Aorta (tissue), 5 donors: Measurements from ENCODE around the gene SNAP47. TPM values are rescaled to one million over a fixed set of nuclear protein-coding genes. Genes with fewer than 3 reads are reported as not detected.
A peak's percentile ranks its signal among the peaks of the same experiment; 100 is the strongest.

Experiments used
- ATAC-seq: fragments of 200-7000 bp; cut with Tn5 transposase; one replicate; pipeline ENCODE4 v1.9.1; 2022; ENCODE audit warnings: moderate library complexity; ENCODE audit not compliant: low FRiP score
- DNase-seq, 2 donors: peaks; one replicate each; pipeline ENCODE4 v3.0.0-alpha.2; 2020
- H3K27ac ChIP-seq, 2 donors: one replicate each; pipeline ENCODE4 v1.5.1; 2013; ENCODE audit warnings: low read length in 2 of 2, mild to moderate bottlenecking in 2 of 2, moderate library complexity in 2 of 2, control low read depth in 1 of 2, inconsistent platforms in 1 of 2, low read depth in 1 of 2
- H3K27me3 ChIP-seq, 2 donors: one replicate each; pipeline ENCODE4 v1.6.1; 2013; ENCODE audit warnings: control low read depth in 1 of 2, low read length in 1 of 2, mild to moderate bottlenecking in 1 of 2, moderate library complexity in 1 of 2; ENCODE audit not compliant: insufficient read depth in 2 of 2, control insufficient read depth in 1 of 2
- H3K36me3 ChIP-seq, 2 donors: one replicate each; pipeline ENCODE4 v1.6.1; 2013; ENCODE audit warnings: control low read depth in 1 of 2, low read length in 1 of 2, mild to moderate bottlenecking in 1 of 2; ENCODE audit not compliant: insufficient read depth in 2 of 2, control insufficient read depth in 1 of 2
- H3K4me1 ChIP-seq, 2 donors: one replicate each; pipeline ENCODE4 v1.6.1; 2013; ENCODE audit warnings: low read length in 2 of 2, control low read depth in 1 of 2, mild to moderate bottlenecking in 1 of 2, moderate library complexity in 1 of 2; ENCODE audit not compliant: insufficient read depth in 2 of 2, control insufficient read depth in 1 of 2
- H3K4me3 ChIP-seq, 2 donors: one replicate each; pipeline ENCODE4 v1.5.1; 2013; ENCODE audit warnings: low read length in 2 of 2, control low read depth in 1 of 2, mild to moderate bottlenecking in 1 of 2
- H3K9me3 ChIP-seq: one replicate; pipeline ENCODE4 v1.6.1; 2013; ENCODE audit warnings: mild to moderate bottlenecking, low read length; ENCODE audit not compliant: control insufficient read depth
- WGBS, 2 donors: extraction: QIAGEN DNeasy Blood & Tissue Kit; methylation state at CpG; one replicate each; pipeline ENCODE4 v1.1.7; 2013; 5-methylcytosine and 5-hydroxymethylcytosine counted together
- intact Hi-C, 2 donors: fragments of 100-400 bp; cut with DNase I; formaldehyde crosslinking; loops; one replicate each; pipeline versions ENCODE4 v1.14.2 to v1.15.0; 2022
- polyA plus RNA-seq, 2 donors: library from polyadenylated mRNA; stranded (reverse); fragments of 200-250 nt; gene quantifications; one replicate each; pipeline ENCODE4 v1.2.3, GENCODE V29; 2013
- total RNA-seq, 2 donors: library from RNA; stranded (reverse); fragmentation: NEBNext Ultra II Directional; extraction: Animal tissue kit (Norgen Biotek cat#: 25700); gene quantifications; one replicate each; pipeline ENCODE4 v1.2.1, GENCODE V29; 2021
- donor health status: healthy with polysubstance abuse.
- donor health status: Bipolar disorder and iron deficiency.
- donor health status: DM: no; HTN: no; CAD: no.
- donor health status: DM: no; HTN: no; CAD: no.
- donor health status: DM: yes; HTN: yes; CAD: no.

The SNAP47 gene
- total and polyA plus RNA-seq, 4 donors = 14.6 to 24.6 (median 16.4) TPM

DNA sequence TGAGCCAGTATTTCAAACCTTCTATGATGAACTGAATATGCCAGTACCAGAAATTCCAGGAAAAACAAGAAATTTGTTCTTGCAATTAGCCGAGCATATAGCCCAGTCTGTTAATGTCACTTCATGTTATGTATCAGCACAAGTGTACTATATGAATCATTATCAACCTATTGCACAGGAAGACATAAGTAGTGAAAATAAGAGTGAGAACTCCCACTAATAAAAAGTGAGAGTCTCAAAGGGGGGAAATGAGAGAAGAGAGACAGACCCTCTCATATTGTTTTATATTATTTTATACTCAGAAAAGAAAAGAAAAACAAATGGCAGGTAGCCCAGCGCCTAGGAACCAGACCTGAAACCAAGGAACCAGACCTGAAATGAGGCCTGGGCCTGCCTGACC is 16.3 kb upstream of the SNAP47 start:
- DNase-seq (no peak), ATAC-seq (no peak)
- WGBS, 2 donors = 76 to 89% methylated on average over 2 of the region's 2 CpGs
- intact Hi-C loops = no loop called here
- Histone ChIP-seq H3K9me3 (peaks cover 9% of the 10 kb centered on the region), H3K27ac (no peak overlapping the region), H3K4me1 (no peaks in the 10 kb centered on the region), H3K36me3 (no peaks in the 10 kb centered on the region), H3K27me3 (no peaks in the 10 kb centered on the region), H3K4me3 (no peak overlapping the region)

DNA sequence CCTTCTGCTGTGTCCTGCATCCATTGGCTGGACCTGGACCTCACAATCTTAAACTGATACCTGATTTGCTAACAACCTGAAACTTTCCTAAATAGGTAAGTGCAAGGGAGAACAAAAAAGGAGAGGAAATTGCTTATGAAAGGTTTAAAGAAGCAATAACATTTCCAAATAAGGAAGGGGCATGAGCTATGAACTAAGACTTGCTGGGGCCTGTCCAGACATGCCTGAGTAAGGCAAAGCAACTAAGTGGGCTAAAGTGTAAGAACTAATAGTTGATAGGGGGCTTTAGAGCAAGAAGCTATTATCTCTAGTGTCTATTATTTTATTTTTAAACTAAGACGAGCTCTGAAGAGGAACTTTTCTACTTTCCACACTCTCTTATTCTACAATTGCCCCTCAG is 11.8 kb upstream of the SNAP47 start:
- Histone ChIP-seq H3K27ac (no peak overlapping the region), H3K27me3 (no peaks in the 10 kb centered on the region), H3K9me3 (peaks cover 9% of the 10 kb centered on the region), H3K4me1 (no peaks in the 10 kb centered on the region), H3K4me3 (no peak overlapping the region), H3K36me3 (no peaks in the 10 kb centered on the region)
- no peak for ATAC-seq
- DNase-seq = no peak
- intact Hi-C loops = no loop called here
- WGBS, 2 donors = 88 to 100% methylated on average over 1 of the region's 1 CpG

DNA sequence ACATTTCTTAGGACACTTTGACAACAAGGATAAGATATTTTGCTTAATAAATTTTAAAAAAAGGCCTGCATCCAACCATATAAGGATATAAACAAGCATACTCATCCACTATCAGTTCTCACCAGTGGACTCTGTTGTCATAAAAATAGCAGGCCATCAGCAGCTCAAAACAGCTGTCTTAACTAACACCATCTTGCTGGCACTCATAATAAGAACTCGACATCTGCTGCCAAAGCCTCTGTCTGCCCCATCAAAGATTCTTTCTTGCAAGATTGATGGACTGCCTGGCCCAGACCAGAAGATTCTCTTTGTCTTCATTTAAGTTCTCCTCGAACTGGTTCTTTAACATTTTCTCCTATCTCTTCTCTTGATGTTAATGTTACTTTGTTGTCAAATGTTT is 10.2 kb upstream of the SNAP47 start:
- Histone ChIP-seq H3K4me3 (no peak overlapping the region), H3K9me3 (peaks cover 2% of the 10 kb centered on the region), H3K27ac (no peak overlapping the region), H3K36me3 (no peaks in the 10 kb centered on the region), H3K27me3 (no peaks in the 10 kb centered on the region), H3K4me1 (no peaks in the 10 kb centered on the region)
- no peak for ATAC-seq
- intact Hi-C loops = no loop called here
- no peak for DNase-seq
- 58 to 64% methylated on average over 2 of the region's 2 CpGs for WGBS, 2 donors

GRCh38 chr1:227726318-227726717 is 8.9 kb upstream of the SNAP47 start:
- DNase-seq (no peak), ATAC-seq (no peak)
- Histone ChIP-seq H3K36me3 (no peaks in the 10 kb centered on the region), H3K4me1 (no peaks in the 10 kb centered on the region), H3K27me3 (no peaks in the 10 kb centered on the region), H3K4me3 (no peak overlapping the region), H3K27ac (no peak overlapping the region), H3K9me3 (no peaks in the 10 kb centered on the region)
- 71 to 76% methylated on average over 3 of the region's 3 CpGs for WGBS, 2 donors
- intact Hi-C loops = no loop called here

DNA sequence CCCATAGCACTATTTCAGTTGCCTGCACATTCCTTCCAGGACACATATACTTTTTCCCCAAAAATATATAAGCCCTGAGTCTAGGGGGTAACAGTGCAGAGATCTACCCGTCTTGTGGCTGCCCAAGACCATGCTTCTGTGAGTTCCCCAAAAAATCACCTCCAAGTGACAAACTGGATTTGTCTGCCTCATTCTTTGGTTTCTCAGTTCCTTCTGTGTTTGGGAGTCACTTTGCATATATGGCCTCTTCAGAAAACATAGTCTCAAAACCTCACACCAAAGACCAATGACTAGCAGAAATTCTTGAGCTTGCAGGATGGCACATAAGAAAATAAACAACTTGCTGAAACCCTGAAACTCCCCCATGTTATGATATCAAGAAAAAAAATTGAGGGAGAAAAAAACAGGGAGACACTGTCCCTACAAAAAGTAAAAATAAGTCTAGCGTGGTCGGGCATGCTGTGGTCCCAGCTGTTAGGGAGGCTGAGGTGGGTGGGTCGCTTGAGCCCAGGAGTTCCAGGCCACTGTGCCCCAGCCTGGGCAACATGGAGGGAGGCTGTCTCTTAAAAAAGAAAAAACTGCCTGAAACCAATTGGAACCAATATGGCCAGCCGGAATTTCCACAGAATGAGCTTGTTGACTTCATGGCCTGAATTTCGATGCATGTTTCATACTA is 8.2 kb upstream of the SNAP47 start:
- Histone ChIP-seq H3K27ac (no peak overlapping the region), H3K36me3 (no peaks in the 10 kb centered on the region), H3K9me3 (no peaks in the 10 kb centered on the region), H3K4me1 (no peaks in the 10 kb centered on the region), H3K4me3 (no peak overlapping the region), H3K27me3 (no peaks in the 10 kb centered on the region)
- DNase-seq (no peak), ATAC-seq (no peak)
- 80 to 83% methylated on average over 6 of the region's 6 CpGs for WGBS, 2 donors
- intact Hi-C loops = no loop called here

DNA sequence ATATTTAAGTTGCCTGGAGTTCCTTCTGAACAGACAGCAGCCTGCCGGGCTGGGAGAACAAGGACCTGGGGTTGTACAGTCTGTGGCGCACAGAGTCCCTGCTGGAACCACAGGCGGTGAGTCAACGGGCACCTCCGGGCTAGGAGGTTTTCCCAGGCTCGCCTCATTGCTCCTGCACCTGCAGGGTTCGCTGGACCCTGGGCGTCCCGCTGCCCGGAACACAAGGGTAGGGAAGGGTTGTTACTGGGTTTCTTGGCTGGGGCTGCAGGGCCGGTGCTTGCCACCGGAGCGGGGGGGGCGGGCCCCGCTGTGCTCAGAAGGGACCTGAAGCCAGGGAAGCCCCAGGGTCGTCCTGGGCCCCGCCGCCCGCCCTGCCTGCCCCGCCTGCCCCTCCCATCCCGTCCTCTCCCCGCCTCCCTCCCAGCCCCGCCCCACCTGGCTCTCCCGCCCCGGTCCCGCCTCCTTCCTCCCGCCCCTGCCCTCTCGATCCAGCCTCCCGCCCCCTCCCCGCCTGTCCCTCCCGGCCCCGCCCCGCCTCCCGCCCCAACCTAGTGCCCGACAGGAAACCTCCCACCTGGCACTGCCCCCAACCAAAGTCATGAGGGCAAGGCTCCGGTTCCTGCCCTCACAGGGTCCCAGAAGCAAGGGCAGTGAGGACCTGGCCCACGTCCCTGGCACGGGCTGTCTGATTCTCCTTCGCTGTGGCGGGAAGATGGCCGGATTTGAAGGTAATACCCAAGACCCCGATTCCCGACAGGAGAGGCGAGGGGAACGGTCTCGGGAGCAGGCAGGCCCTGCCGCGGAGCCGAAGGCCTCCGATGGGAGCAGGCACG is 7.0 kb upstream of the SNAP47 start:
- peak; percentile 55 for ATAC-seq
- Histone ChIP-seq H3K36me3 (peaks cover 0 to 2% of the 10 kb centered on the region in 2 donors), H3K4me1 (no peaks in the 10 kb centered on the region), H3K27ac (peak overlapping the region in 1 of 2 donors; percentile 51), H3K4me3 (peak overlapping the region; percentile 42 to 70), H3K9me3 (no peaks in the 10 kb centered on the region), H3K27me3 (no peaks in the 10 kb centered on the region)
- peak; percentile 81 to 92 for DNase-seq
- intact Hi-C loops = no loop called here
- WGBS, 2 donors = 1% methylated on average over 37 to 51 of the region's 51 CpGs

GRCh38 chr1:227728892-227729143 is 6.4 kb upstream of the SNAP47 start:
- no peaks in the 10 kb centered on the region for H3K9me3 ChIP-seq
- ATAC-seq (peak; percentile 21), DNase-seq (no peak)
- H3K27me3 ChIP-seq = no peaks in the 10 kb centered on the region
- H3K36me3 ChIP-seq = peaks cover 0 to 2% of the 10 kb centered on the region in 2 donors
- peak overlapping the region; percentile 42 to 70 for H3K4me3 ChIP-seq
- H3K27ac ChIP-seq = peak overlapping the region in 1 of 2 donors; percentile 51
- 1 to 7% methylated on average over 5 to 11 of the region's 11 CpGs for WGBS, 2 donors
- intact Hi-C loops = no loop called here
- no peaks in the 10 kb centered on the region for H3K4me1 ChIP-seq

- WGBS, 2 donors = 43 to 52% methylated on average over 5 of the region's 5 CpGs
- Histone ChIP-seq H3K4me3 (no peak overlapping the region), H3K9me3 (no peaks in the 10 kb centered on the region), H3K27me3 (no peaks in the 10 kb centered on the region), H3K36me3 (peaks cover 0 to 2% of the 10 kb centered on the region in 2 donors), H3K4me1 (no peaks in the 10 kb centered on the region), H3K27ac (peak overlapping the region in 1 of 2 donors; percentile 51)
- ATAC-seq (no peak), DNase-seq (peak in 1 of 2 donors; percentile 70)
- intact Hi-C loops = no loop called here
Measured at GRCh38 chr1:227729144-227729880, 5.9 kb upstream of the SNAP47 start.
